ENCODE results near the gene EFL1. TPM values are rescaled to one million over a fixed set of nuclear protein-coding genes. Genes with fewer than 3 reads are reported as not detected.

EFL1 gene
- total RNA-seq, 1 donor from 2014 or later, result 24.7 TPM

DNA sequence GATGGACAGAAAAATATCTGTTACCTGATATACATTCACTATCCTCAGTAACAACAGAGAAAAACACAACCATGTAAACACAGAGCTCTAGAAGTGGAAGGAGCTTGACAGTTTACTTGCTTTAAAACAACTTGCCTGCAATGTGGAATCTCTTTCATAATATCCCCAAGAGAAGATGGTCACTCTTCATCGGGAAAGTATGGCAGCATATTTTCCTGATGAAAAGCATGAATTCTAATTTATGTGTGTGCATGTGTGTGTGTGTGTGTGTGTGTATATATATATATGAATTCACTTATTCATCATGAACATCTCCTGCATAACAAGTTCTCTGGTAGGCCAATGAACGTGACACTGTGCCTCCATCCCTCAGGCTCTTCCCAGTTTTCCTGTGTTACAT lies 81.2 kb downstream of the EFL1 start:
- Histone ChIP-seq H3K27ac (no peak overlapping the region), H3K27me3 (ENCODE audit: low read depth) (no peaks in the 10 kb centered on the region), H3K9me3 (no peaks in the 10 kb centered on the region), H3K36me3 (no peaks in the 10 kb centered on the region), H3K4me1 (peaks cover 6% of the 10 kb centered on the region), H3K4me3 (no peak overlapping the region)
- no peak for TF ChIP-seq CTCF (IDR thresholded peaks at IDR 0.05)
- ATAC-seq (no peak), DNase-seq (no peak)
- intact Hi-C loops (cut with DNase I), result no loop called here

DNA sequence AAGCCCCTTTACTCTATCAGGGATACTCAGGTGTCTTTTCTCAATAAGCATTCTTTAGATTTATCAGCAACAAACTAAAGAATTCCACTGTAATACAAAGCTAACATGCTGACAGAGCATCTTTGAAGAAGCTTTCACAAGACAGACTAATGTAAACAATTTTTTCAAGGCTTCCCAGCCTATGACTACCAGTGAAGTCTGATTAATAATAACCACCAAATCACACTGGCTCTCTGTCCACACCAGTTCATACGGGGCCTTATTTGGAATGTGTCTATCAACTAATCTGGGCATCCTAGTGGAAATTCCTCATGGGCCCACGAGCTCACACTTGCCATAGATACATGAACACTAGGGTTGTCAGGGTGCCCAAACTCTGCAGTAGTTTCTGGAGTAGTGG lies 84.5 kb downstream of the EFL1 start:
- Histone ChIP-seq H3K36me3 (no peaks in the 10 kb centered on the region), H3K4me3 (no peak overlapping the region), H3K27me3 (ENCODE audit: low read depth) (no peaks in the 10 kb centered on the region), H3K4me1 (peaks cover 5% of the 10 kb centered on the region), H3K27ac (no peak overlapping the region), H3K9me3 (no peaks in the 10 kb centered on the region)
- DNase-seq, result no peak
- intact Hi-C loops (cut with DNase I), result no loop called here
- no peak for ATAC-seq
- TF ChIP-seq CTCF (IDR thresholded peaks at IDR 0.05), result no peak

- Histone ChIP-seq H3K27me3 (ENCODE audit: low read depth) (no peaks in the 10 kb centered on the region), H3K4me1 (no peaks in the 10 kb centered on the region), H3K4me3 (no peak overlapping the region), H3K27ac (no peak overlapping the region), H3K36me3 (no peaks in the 10 kb centered on the region), H3K9me3 (no peaks in the 10 kb centered on the region)
- intact Hi-C loops (cut with DNase I), result no loop called here
- no peak for TF ChIP-seq CTCF (IDR thresholded peaks at IDR 0.05)
- ATAC-seq (no peak), DNase-seq (no peak)
These were observed 85.1 kb downstream of the EFL1 start for GRCh38 chr15:82177291-82178010.

- ATAC-seq, result no peak
- no peak for DNase-seq
- Histone ChIP-seq H3K27me3 (ENCODE audit: low read depth) (no peaks in the 10 kb centered on the region), H3K27ac (no peak overlapping the region), H3K4me3 (no peak overlapping the region), H3K36me3 (no peaks in the 10 kb centered on the region), H3K9me3 (no peaks in the 10 kb centered on the region), H3K4me1 (no peaks in the 10 kb centered on the region)
- intact Hi-C loops (cut with DNase I), result no loop called here
- no peak for TF ChIP-seq CTCF (IDR thresholded peaks at IDR 0.05)
These were observed 86.0 kb downstream of the EFL1 start for GRCh38 chr15:82176542-82176941.

DNA sequence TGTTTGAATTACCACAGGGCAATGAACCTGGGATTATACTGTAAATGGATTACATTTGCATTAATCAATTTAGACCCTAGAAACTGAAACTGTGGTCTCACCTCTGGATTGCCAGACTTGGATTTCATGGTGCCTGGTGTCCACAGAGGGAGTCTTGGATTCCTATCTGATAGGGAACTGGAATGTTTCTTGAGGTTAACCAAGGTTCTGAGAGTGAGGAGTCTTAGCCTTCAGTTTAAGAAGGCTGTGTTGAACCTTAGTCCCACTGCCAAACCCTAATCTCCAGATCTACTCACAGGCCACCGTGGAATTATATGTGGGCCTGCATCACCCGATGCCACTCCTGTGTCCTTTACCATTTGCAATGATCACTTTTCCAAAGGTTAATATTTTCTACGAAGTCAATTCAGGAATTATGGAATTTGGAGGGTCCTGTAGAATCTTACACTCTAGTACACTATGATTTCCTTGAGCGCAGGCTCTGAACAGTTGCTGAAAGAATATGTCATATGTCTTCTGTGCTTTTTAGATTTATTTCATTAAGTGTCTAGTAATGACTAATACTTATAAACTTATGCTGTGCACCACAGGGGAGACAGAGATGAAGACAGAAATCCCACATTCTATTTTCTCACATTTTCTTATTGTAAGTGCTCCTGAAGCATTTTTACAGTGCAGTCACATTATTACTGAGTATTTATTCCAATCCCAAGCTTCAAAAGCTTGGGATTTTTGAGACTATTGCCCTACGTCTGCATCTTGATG lies 87.9 kb downstream of the EFL1 start:
- H3K27me3 ChIP-seq (ENCODE audit: low read depth), result no peaks in the 10 kb centered on the region
- ATAC-seq, result no peak
- no peak for DNase-seq
- H3K9me3 ChIP-seq, result no peaks in the 10 kb centered on the region
- no peak overlapping the region for H3K4me3 ChIP-seq
- H3K4me1 ChIP-seq, result no peaks in the 10 kb centered on the region
- no peak overlapping the region for H3K27ac ChIP-seq
- no peak for TF ChIP-seq CTCF (IDR thresholded peaks at IDR 0.05)
- no peaks in the 10 kb centered on the region for H3K36me3 ChIP-seq
- intact Hi-C loops (cut with DNase I), result no loop called here

Data from lower lobe of right lung (tissue), 2 donors.